HepG2 (cell line): ENCODE results near the gene MYL6B. TPM values are rescaled to one million over a fixed set of nuclear protein-coding genes. Genes with fewer than 3 reads are reported as not detected.
A peak's percentile ranks its signal among the peaks of the same experiment; 100 is the strongest.

Source experiments
- ARID2 ChIP-seq: sonication (generic); formaldehyde crosslinking; IDR thresholded peaks from 2 replicates; pipeline ENCODE4 v1.8.1; 2022; ENCODE audit warnings: mild to moderate bottlenecking, missing genetic modification reagents, borderline replicate concordance
- ARNTL ChIP-seq: sonication (generic); formaldehyde crosslinking; IDR thresholded peaks from 2 replicates; pipeline ENCODE4 v1.4.0; 2020; ENCODE audit warnings: mild to moderate bottlenecking, missing genetic modification reagents
- CCAR2 ChIP-seq: fragments of 200-400 bp; formaldehyde crosslinking; optimal IDR thresholded peaks from 2 replicates; pipeline ENCODE3; 2018; ENCODE audit warnings: low read depth, mild to moderate bottlenecking, low read length, moderate library complexity
- FOXA1 ChIP-seq, 2 experiments: fragments of 450-650 bp in 1 of 2; sonication (generic) in 1 of 2; formaldehyde crosslinking in 1 of 2; IDR thresholded peaks; 2 replicates each; pipeline versions ENCODE4 v1.4.0 to v1.6.1; 2016 to 2020; ENCODE audit warnings: missing genetic modification reagents in 1 of 2
- GABPB1 ChIP-seq: IDR thresholded peaks from 2 replicates; pipeline ENCODE4 v1.6.1; 2016; ENCODE audit warnings: mild to moderate bottlenecking, missing genetic modification reagents, moderate library complexity, missing compliant biosample characterization
- HNRNPLL ChIP-seq: fragments of 200-400 bp; formaldehyde crosslinking; IDR thresholded peaks from 2 replicates; pipeline ENCODE4 v1.6.1; 2017; ENCODE audit warnings: mild to moderate bottlenecking, low read depth, low read length; ENCODE audit not compliant: poor library complexity, severe bottlenecking
- KLF13 ChIP-seq: sonication (generic); formaldehyde crosslinking; IDR thresholded peaks from 2 replicates; pipeline ENCODE4 v1.4.0; 2020; ENCODE audit warnings: mild to moderate bottlenecking, missing genetic modification reagents
- NFKBIZ ChIP-seq: IDR thresholded peaks from 2 replicates; pipeline ENCODE4 v1.6.1; 2018; ENCODE audit warnings: missing genetic modification reagents, missing compliant biosample characterization
- REL ChIP-seq: sonication (generic); formaldehyde crosslinking; conservative IDR thresholded peaks from 2 replicates; pipeline ENCODE4 v1.8.0; 2022; ENCODE audit warnings: mild to moderate bottlenecking, missing genetic modification reagents, moderate library complexity
- SMARCC2 ChIP-seq: fragments of 450-650 bp; IDR thresholded peaks from 2 replicates; pipeline ENCODE4 v1.6.1; 2017; ENCODE audit warnings: antibody characterized with exemption, mild to moderate bottlenecking
- SNAI1 ChIP-seq: sonication (generic); formaldehyde crosslinking; IDR thresholded peaks from 2 replicates; pipeline ENCODE4 v1.5.0; 2020; ENCODE audit warnings: mild to moderate bottlenecking, missing genetic modification reagents, borderline replicate concordance
- SNAPC4 ChIP-seq: sonication (generic); formaldehyde crosslinking; IDR thresholded peaks from 2 replicates; pipeline ENCODE4 v1.4.0; 2020; ENCODE audit warnings: mild to moderate bottlenecking, missing genetic modification reagents
- TCF7 ChIP-seq: sonication (generic); IDR thresholded peaks from 2 replicates; pipeline ENCODE4 v1.6.1; 2016; ENCODE audit warnings: antibody characterized with exemption, low read depth
- THRA ChIP-seq: sonication (generic); formaldehyde crosslinking; IDR thresholded peaks from 2 replicates; pipeline ENCODE4 v1.4.0; 2020; ENCODE audit warnings: missing genetic modification reagents, borderline replicate concordance
- TOPORS ChIP-seq: sonication (generic); formaldehyde crosslinking; IDR thresholded peaks from 2 replicates; pipeline ENCODE4 v1.8.0; 2023; ENCODE audit warnings: mild to moderate bottlenecking, missing genetic modification reagents
- TP53 ChIP-seq: sonication (generic); formaldehyde crosslinking; conservative IDR thresholded peaks from 2 replicates; pipeline ENCODE4 v1.4.0; 2020; ENCODE audit warnings: missing genetic modification reagents
- ZBTB8A ChIP-seq: sonication (generic); formaldehyde crosslinking; IDR thresholded peaks from 2 replicates; pipeline ENCODE4 v1.4.0; 2020; ENCODE audit warnings: mild to moderate bottlenecking, low read depth, missing genetic modification reagents, borderline replicate concordance
- ZNF124 ChIP-seq: sonication (generic); formaldehyde crosslinking; IDR thresholded peaks from 2 replicates; pipeline ENCODE4 v1.4.0; 2020; ENCODE audit warnings: missing genetic modification reagents
- ZNF496 ChIP-seq: sonication (generic); formaldehyde crosslinking; IDR thresholded peaks from 2 replicates; pipeline ENCODE4 v1.8.1; 2023; ENCODE audit warnings: mild to moderate bottlenecking, moderate library complexity, missing genetic modification reagents; ENCODE audit not compliant: insufficient replicate concordance
- ZNF549 ChIP-seq: sonication (generic); formaldehyde crosslinking; IDR thresholded peaks from 2 replicates; pipeline ENCODE4 v1.5.0; 2020; ENCODE audit warnings: missing genetic modification reagents
- ZNF703 ChIP-seq: sonication (generic); formaldehyde crosslinking; IDR thresholded peaks from 2 replicates; pipeline ENCODE4 v1.5.1; 2020; ENCODE audit warnings: missing genetic modification reagents, mild to moderate bottlenecking, moderate library complexity, borderline replicate concordance
- polyA plus RNA-seq, 8 experiments: library from polyadenylated mRNA; depleted of rRNA in 3 of 8; stranded (reverse) in 7 of 8; unstranded in 1 of 8; fragments of >200 nt; fragmentation: Illumina TruSeq in 4 of 8; extraction: Trizol in 4 of 8; gene quantifications; 2 replicates each; pipeline versions ENCODE4 v1.2.1 to v1.2.3, GENCODE V29; 2011 to 2016; ENCODE audit warnings: low read depth in 4 of 8, missing spikeins in 1 of 8, mixed read lengths in 1 of 8; ENCODE audit not compliant: insufficient read depth in 1 of 8
- total RNA-seq, 5 experiments: library from RNA; depleted of rRNA; stranded (reverse); fragments of >200 nt; fragmentation: Illumina TruSeq; extraction: Trizol; gene quantifications; 2 replicates each; pipeline ENCODE4 v1.2.3, GENCODE V29; 2016; ENCODE audit warnings: low read depth in 1 of 5
- TF ChIP-seq, protein P1 (sequence below): sonication (generic); formaldehyde crosslinking; IDR thresholded peaks from 2 replicates; pipeline ENCODE4 v1.5.1; 2020; ENCODE audit warnings: mild to moderate bottlenecking, moderate library complexity, missing genetic modification reagents

The MYL6B gene
- total and polyA plus RNA-seq, 2 of the 13 experiments (the other 11 are each of a cell fraction or from before 2014, with no cell fraction given): 75.7 to 88.7 TPM

GRCh38 chr12:56188778-56189098, 36.4 kb downstream of the MYL6B start (continued):
- TF ChIP-seq TOPORS (CRISPR knock-in tag) (no peak), SNAPC4 (CRISPR knock-in tag) (peak; percentile 38; the same call in 1 of the 2 replicates), ZNF496 (no peak), CCAR2 (no peak), GABPB1 (CRISPR knock-in tag) (peak; percentile 34; the same call in 1 of the 2 replicates), ZBTB8A (CRISPR knock-in tag) (no peak), SMARCC2 (no peak), TCF7 (no peak), ARID2 (CRISPR knock-in tag) (peak; percentile 59; the same call in 1 of the 2 replicates), ZNF703 (CRISPR knock-in tag) (no peak), ZNF549 (CRISPR knock-in tag) (no peak), NFKBIZ (CRISPR knock-in tag) (no peak), TP53 (CRISPR knock-in tag) (no peak), KLF13 (no peak), ARNTL (no peak), ZNF124 (CRISPR knock-in tag) (no peak), SNAI1 (no peak), FOXA1 (IDR thresholded peaks at IDR 0.05) (no peak), FOXA1 (CRISPR knock-in tag; IDR thresholded peaks at IDR 0.05) (peak; percentile 38; the same call in 1 of the 2 replicates), HNRNPLL (no peak), THRA (CRISPR knock-in tag) (no peak), REL (no peak)
- TF ChIP-seq, protein P1, sequence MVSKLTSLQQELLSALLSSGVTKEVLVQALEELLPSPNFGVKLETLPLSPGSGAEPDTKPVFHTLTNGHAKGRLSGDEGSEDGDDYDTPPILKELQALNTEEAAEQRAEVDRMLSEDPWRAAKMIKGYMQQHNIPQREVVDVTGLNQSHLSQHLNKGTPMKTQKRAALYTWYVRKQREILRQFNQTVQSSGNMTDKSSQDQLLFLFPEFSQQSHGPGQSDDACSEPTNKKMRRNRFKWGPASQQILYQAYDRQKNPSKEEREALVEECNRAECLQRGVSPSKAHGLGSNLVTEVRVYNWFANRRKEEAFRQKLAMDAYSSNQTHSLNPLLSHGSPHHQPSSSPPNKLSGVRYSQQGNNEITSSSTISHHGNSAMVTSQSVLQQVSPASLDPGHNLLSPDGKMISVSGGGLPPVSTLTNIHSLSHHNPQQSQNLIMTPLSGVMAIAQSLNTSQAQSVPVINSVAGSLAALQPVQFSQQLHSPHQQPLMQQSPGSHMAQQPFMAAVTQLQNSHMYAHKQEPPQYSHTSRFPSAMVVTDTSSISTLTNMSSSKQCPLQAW (CRISPR knock-in tag): 0 out of 2 replicates have a peak, but pooled peaks have one; percentile 18
